ENCODE results near the gene OLFML1. TPM values are rescaled to one million over a fixed set of nuclear protein-coding genes. Genes with fewer than 3 reads are reported as not detected.

The OLFML1 gene
- total and polyA plus RNA-seq, 2 of the 13 experiments (the other 11 are each of a cell fraction or from before 2014, with no cell fraction given) = 0.89 to 0.90 TPM

DNA sequence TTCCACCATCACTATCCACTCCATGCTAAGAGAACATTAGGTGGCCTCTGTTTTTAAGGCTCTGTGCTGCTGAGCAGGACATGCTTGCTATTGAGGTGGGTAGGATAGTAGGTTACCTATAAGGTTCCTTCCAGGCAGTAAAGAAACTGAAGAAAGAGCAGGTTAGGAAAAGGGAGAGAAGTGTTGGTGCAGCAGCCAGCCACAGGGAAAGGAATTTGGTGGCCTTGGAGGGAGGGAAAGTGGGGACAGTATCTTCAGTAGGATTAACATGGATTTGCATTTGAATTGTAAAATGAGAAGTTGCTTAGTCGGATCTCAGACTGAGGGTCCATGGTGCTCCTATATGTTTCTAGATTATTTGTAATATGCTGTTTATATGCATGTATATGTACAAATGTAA lies 49.2 kb upstream of the OLFML1 start (continued):
- TF ChIP-seq, protein P1, sequence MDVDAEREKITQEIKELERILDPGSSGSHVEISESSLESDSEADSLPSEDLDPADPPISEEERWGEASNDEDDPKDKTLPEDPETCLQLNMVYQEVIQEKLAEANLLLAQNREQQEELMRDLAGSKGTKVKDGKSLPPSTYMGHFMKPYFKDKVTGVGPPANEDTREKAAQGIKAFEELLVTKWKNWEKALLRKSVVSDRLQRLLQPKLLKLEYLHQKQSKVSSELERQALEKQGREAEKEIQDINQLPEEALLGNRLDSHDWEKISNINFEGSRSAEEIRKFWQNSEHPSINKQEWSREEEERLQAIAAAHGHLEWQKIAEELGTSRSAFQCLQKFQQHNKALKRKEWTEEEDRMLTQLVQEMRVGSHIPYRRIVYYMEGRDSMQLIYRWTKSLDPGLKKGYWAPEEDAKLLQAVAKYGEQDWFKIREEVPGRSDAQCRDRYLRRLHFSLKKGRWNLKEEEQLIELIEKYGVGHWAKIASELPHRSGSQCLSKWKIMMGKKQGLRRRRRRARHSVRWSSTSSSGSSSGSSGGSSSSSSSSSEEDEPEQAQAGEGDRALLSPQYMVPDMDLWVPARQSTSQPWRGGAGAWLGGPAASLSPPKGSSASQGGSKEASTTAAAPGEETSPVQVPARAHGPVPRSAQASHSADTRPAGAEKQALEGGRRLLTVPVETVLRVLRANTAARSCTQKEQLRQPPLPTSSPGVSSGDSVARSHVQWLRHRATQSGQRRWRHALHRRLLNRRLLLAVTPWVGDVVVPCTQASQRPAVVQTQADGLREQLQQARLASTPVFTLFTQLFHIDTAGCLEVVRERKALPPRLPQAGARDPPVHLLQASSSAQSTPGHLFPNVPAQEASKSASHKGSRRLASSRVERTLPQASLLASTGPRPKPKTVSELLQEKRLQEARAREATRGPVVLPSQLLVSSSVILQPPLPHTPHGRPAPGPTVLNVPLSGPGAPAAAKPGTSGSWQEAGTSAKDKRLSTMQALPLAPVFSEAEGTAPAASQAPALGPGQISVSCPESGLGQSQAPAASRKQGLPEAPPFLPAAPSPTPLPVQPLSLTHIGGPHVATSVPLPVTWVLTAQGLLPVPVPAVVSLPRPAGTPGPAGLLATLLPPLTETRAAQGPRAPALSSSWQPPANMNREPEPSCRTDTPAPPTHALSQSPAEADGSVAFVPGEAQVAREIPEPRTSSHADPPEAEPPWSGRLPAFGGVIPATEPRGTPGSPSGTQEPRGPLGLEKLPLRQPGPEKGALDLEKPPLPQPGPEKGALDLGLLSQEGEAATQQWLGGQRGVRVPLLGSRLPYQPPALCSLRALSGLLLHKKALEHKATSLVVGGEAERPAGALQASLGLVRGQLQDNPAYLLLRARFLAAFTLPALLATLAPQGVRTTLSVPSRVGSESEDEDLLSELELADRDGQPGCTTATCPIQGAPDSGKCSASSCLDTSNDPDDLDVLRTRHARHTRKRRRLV (CRISPR knock-in tag; IDR thresholded peaks at IDR 0.05) = no peak

DNA sequence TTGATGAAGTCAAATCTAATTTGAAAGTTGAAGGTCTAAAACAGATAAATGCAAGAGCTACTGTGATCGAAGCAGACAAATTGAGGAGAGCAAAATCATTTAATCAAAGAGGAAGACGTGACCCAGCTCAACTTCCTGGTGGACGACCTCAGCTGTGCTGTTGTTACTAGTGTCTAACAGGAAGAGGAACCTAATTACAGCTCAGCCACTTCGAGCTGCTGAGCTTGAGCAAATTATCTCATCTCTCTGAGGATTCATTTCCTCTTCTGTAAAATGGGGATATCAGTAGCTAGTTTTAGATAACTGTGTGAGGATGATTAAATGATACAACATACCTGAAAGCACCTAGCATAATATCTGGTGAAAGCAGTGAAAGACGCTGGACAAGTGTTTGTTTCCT lies 48.6 kb upstream of the OLFML1 start:
- TF ChIP-seq CHCHD3 (CRISPR knock-in tag; IDR thresholded peaks at IDR 0.05) (no peak), ATF1 (CRISPR knock-in tag; IDR thresholded peaks at IDR 0.05) (no peak), ZNF570 (CRISPR knock-in tag; IDR thresholded peaks at IDR 0.05; ENCODE audit: borderline replicate concordance) (no peak), ZBTB38 (CRISPR knock-in tag; IDR thresholded peaks at IDR 0.05) (no peak), NR1H2 (CRISPR knock-in tag; IDR thresholded peaks at IDR 0.05; ENCODE audit: borderline replicate concordance, low read depth) (no peak)
- no peaks in the 10 kb centered on the region for H3K9me3 ChIP-seq (ENCODE audit: low read length)
- ATAC-seq (no peak), FAIRE-seq (no peak), DNase-seq (ENCODE audit: low spot score) (no peak)
- WGBS (ENCODE audit: low lambda C conversion rate) = 0% methylated on average over 5 of the region's 5 CpGs
- no peaks in the 10 kb centered on the region for H3K79me2 ChIP-seq (ENCODE audit: insufficient read depth, low read length)
- intact Hi-C loops (cut with micrococcal nuclease; ENCODE audit: unreplicated experiment) (no loop called here), in situ Hi-C loops (cut with HindIII; ENCODE audit: extremely low pct_ligation_motif_present, low pct_unique_long_range_greater_than_20kb) (no loop called here)
- BruUV-seq (replicated peaks) = no TSS peak
- H4K20me1 ChIP-seq (ENCODE audit: insufficient read depth, low read length) = no peaks in the 10 kb centered on the region
- no peaks in the 10 kb centered on the region for H3K36me3 ChIP-seq (replicated peaks in 1 of 2; ENCODE audit: control insufficient read depth in 1 of 2, insufficient read depth in 2 of 2, low read length in 2 of 2)
- no peak overlapping the region for H3K4me3 ChIP-seq (replicated peaks in 1 of 3; ENCODE audit: insufficient read depth in 1 of 3, low read depth in 2 of 3, low read length in 3 of 3)
- POLR2A ChIA-PET = no interaction called here
- no peak overlapping the region for H2AFZ ChIP-seq (ENCODE audit: low read length)
- H3K27ac ChIP-seq (ENCODE audit: extremely low read length, insufficient read depth, low read length) = no peak overlapping the region
- no peak overlapping the region for H3K4me2 ChIP-seq (ENCODE audit: low read depth, low read length)
- H3K4me1 ChIP-seq (ENCODE audit: insufficient read depth, low read length) = no peaks in the 10 kb centered on the region
- H3K27me3 ChIP-seq (ENCODE audit: control insufficient read depth in 1 of 2, insufficient read depth in 2 of 2, low read length in 2 of 2) = peaks cover 0 to 5% of the 10 kb centered on the region in 2 experiments; a peak in 2 of 5 replicates
- H3K9ac ChIP-seq (ENCODE audit: insufficient read depth, low read depth, low read length) = no peak overlapping the region
- CTCF ChIA-PET (ENCODE audit: low intra/inter-chr PET ratio, low total read pairs) = no interaction called here

Data from HepG2 (cell line).